Right lobe of liver (tissue), 4 donors: ENCODE measurements around the gene KRTAP1-3.

ENCODE experiments used
- POLR2A ChIP-seq: fragments of 450-650 bp; IDR thresholded peaks from one replicate; pipeline ENCODE4 v1.6.1; 2017; ENCODE audit warnings: antibody characterized with exemption, mild to moderate bottlenecking
- TF ChIP-seq, protein P1 (sequence below), 4 donors: fragments of 200-600 bp in 3 of 4; fragments of 450-650 bp in 1 of 4; IDR thresholded peaks; one replicate each; pipeline versions ENCODE4 v1.5.1 to v1.8.0; 2016 to 2022; ENCODE audit warnings: antibody characterized with exemption in 4 of 4, mild to moderate bottlenecking in 2 of 4
- donor health status: DM: no; HTN: no; CAD: no.
- donor health status: DM: no; HTN: no; CAD: no.
- donor health status: DM: no; HTN: yes; CAD: no.

DNA sequence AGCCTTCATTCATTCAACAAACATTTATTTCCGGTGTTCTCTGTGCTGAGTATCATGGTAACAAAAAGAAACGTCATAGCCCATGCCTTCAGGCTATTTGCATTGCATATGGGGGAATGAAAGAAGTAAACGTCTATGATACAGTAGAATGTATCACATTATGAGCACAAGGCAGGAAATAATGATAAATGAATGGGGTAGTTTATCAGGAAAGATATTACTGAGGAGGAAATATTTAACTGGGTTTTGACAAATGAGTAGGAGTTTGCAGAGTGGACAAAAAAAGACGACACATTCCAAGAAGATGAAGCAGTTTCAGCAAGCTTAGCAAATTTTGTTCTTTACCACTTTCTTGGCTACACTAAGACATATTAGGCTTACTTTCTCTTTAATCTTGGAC lies 48.0 kb upstream of the KRTAP1-3 start:
- TF ChIP-seq, protein P1, sequence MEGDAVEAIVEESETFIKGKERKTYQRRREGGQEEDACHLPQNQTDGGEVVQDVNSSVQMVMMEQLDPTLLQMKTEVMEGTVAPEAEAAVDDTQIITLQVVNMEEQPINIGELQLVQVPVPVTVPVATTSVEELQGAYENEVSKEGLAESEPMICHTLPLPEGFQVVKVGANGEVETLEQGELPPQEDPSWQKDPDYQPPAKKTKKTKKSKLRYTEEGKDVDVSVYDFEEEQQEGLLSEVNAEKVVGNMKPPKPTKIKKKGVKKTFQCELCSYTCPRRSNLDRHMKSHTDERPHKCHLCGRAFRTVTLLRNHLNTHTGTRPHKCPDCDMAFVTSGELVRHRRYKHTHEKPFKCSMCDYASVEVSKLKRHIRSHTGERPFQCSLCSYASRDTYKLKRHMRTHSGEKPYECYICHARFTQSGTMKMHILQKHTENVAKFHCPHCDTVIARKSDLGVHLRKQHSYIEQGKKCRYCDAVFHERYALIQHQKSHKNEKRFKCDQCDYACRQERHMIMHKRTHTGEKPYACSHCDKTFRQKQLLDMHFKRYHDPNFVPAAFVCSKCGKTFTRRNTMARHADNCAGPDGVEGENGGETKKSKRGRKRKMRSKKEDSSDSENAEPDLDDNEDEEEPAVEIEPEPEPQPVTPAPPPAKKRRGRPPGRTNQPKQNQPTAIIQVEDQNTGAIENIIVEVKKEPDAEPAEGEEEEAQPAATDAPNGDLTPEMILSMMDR (IDR thresholded peaks at IDR 0.05): no peak
- TF ChIP-seq POLR2A: no peak
